Dedifferentiated amniotic fluid mesenchymal stem cell (primary cell): ENCODE results near the gene UBE2E1.

ENCODE experiments used
- DNase-seq: peaks from one replicate; pipeline ENCODE4 v3.0.0-alpha.2; 2016; ENCODE audit errors: extremely low spot score

Gene UBE2E1

DNA sequence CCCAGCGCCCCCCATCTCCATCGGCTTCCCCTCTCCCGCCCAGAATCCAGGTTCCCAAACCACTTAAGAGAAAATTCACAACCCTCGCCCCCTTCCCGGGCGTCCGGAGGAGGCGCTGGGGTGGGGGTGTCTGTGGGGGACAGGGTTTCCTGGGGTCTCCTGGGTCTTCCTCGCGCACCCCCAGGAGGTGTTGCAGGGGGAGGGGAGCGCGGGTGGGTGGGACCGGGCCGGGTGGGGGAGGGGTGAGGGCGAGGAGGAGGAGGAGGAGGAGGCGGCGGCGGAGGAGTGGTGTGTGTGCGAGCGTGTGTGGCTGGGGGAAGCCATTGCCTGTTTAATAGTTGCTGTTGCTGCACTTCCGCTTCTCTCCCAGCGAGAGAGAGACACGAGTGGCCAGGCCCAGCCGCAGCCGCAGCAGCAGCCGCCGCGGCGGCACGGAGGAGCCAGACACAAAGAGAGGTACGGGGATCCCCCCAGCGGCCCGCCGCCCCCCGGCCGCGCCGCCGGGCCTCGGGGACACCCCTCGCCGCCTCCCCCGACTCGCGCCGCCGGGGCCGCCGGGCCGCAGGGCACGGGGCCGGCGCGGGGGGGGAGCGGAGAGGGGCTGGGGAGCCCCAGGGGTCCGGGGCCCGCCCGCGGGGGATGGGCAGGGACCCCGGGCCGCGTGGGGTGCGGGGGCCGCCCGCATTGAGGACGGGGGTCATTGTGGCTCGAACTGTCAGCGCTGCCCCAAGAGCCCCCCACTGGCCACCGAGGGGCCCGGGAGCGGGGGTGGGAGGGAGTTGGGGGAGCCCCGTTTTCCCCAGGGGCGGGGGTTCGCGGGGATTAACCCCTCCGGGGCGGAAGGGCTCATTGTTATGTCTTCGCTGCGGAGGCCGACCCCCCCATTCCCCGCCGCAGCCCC is at the start of gene UBE2E1:
Gene UBE2E1, plus strand, starts transcription at position 323 of the 901 bp plus-strand sequence. CDS start 1,315 bp downstream, outside the sequence.
- peak; percentile 63 for DNase-seq

DNA sequence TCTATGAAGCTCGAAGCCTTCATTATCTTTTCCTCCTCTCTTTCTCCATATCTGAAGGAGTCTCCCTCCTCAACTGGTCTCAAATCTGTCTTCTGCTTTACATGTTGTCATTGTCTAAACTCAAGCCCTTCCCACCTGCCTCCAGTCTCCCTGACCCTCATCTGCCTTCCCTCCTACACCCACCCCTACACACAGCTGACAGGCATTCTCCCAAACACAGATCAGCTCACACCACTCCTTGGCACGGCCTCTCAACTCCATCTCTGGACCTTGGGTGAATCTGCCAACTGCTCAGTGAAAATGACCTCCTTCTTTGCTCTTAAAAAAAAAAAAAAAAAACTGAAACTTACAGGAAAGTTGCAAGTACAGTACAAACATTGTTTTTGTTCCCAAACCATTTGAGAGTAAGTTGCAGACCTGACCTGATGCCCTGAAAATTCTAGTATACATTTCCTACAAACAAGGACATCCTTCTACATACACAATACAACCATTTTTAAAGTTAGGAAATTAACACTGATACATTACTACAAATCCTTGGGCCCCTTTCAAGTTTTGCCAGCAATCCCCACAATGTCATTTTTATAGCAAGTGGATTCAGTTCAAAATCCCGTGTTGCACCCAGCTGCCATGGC is 49.4 kb upstream of the UBE2E1 start:
- no peak for DNase-seq

DNA sequence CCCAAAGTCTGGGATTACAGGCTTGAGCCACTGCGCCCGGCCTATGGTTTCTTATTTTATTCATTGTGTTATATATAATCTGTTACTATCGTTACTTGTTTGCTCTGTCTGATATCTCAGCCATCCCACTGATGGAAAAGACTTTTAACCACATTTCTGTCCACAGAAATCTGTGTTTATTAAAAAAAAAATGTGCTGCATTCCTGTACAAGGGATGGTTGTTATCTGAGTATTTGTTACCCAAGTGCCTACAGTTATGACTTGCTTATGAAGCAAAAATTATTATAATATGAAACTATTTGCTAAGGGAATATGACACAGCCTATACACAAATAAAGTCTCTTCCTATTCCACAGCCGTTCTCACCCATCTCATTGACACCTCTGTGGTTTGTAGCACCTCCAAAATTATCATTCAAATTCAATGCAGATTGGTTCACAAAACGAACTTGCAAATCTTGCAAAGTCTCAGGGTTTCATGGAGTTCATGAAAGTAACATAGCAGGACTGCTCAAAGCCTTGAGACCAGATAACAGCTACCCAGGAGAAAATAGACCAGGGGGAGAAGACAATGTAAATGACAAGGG is 47.4 kb upstream of the UBE2E1 start:
- DNase-seq: no peak

- DNase-seq: no peak
Measured at GRCh38 chr3:23760325-23760724, 45.4 kb upstream of the UBE2E1 start.

DNA sequence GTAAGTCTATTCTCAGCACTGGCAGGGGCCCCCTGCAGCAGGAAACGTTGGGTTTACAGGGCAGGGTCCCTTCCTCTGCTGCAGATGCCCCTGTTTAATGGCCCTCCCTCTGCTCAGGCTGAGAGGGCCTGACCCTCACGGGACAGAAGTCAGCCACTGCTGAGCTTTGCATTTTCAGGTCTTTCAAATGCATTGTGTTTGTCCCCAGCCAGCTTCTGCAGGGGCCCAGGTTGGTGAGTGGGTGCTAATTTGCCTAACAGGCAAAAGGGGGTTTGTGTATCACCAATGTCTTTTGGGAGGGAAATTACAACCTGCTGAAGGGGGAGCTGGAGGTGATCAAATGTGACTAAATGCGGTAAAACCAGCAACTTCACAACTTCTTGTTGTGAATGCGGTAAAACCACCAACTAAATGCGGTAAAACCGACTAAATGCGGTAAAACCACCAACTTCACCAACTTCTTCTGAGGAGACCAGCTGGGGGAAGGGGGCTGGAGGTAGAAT is 44.8 kb upstream of the UBE2E1 start:
- DNase-seq: no peak

DNA sequence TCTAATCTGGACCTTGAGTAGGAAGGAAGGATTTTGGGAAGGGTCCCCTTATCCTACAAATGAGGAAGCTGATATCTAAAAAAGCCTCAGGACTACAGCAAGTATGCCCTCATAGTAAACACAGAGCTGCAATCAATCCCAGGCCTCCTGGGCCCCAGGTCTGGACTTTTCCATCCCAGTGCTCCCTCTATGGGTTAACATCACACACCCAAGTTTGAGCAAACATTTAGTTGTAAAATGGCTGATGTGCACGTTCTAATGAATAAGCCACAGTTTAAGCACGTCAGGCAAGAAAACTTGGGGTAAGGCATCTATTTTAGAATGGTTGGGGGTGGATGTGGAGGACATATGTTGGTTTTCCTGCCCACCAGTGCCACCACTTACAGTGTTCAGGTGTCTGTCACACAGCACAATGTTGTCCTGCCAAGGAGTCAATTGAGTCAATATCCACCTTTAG is 44.3 kb upstream of the UBE2E1 start:
- DNase-seq: no peak

DNA sequence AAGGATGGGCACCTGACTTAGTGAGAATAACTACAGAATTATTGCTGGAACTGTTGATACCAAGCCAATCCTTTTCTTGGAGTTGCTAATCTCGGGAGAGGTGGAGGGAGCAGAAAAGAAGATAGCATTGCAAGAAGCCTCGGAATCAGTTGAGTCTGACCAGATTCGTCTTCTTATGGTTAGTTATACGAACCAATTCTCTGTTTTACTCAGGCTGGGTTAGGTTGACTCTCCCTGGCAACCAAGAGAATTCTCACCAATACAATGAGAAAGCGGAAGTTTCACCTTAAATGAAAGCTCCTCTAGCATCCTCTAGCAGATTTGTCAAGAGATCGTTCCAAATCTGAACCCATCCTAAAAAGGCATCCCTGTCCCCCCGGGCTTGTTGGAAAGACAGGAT is 43.5 kb upstream of the UBE2E1 start:
- no peak for DNase-seq

DNA sequence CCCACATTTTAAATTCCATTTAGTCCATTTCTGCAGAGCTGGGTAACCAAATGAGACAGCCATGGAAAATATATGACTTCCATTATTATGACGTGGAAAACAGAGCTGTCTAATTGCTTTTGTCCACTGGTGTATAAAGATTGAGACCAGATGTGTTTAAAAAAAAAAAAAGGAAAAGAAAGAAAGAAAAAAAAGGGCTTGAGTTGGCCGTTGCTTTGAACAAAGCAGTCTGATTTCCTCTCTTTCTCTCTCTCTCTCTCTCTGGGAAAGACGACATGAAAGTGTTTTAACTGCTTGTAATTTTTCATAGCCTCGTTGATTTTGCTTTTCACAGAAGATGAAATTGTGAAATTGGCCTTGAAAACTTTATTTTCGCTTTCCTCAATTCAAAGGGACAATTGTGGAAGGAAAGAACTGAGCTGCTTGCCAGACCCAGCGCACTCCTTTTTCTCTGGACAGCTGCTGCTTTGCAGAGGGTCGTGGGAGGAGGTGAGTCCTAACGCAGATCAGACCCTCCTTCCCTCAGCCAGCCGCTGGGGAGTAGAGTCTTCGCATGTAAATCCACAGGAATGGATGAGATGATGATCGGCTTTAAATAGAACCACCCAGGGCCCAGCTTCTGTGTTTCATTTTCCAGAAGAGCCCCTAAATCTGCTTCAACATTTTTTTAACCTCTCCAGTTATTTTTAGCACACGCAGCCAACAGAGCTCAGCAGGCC is 42.8 kb upstream of the UBE2E1 start:
- no peak for DNase-seq

GRCh38 chr3:23764407-23764806 is 41.3 kb upstream of the UBE2E1 start:
- DNase-seq: no peak

DNA sequence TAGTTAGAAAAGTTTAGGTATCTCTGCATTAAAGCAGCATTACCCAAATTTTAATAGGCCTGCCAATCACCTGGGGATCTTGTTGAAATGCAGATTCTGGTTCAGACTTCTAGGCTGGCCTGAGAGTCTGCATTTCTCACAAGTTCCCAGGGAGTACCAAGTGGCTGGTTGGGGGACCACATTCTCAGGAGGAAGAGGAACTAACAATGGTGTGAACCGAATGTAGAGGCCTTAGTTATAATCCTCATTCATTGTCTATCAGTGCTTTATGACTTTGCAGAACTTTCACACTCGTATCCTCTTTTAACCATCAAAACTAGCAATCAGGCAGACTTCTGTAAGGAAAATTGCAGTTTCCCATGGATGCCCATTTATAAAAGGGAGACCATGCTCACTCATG is 38.2 kb upstream of the UBE2E1 start:
- DNase-seq: no peak

- no peak for DNase-seq
Measured at GRCh38 chr3:23775254-23775909, 30.4 kb upstream of the UBE2E1 start.

GRCh38 chr3:23776352-23776891 is 29.3 kb upstream of the UBE2E1 start:
- DNase-seq: peak; percentile 79

DNA sequence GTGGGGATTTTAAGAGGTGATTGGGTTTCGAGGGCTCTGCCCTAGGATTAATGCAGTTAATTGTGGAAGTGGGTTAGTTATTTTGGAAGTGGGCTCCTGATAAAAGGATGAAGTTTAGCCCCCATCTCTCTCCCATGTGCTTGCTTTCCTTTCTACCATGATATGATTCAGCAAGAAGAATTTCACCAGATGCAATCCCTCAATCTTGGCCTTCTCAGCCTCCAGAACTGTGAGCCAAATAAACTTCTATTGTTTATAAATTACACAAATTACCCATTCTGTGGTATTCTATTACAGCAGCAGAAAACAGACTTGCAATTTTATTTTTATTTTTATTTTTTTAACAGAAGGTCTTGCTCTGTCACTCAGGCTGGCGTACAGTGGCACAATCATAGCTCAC is 27.3 kb upstream of the UBE2E1 start:
- DNase-seq: peak; percentile 67

GRCh38 chr3:23779841-23780240 is 25.9 kb upstream of the UBE2E1 start:
- no peak for DNase-seq

DNA sequence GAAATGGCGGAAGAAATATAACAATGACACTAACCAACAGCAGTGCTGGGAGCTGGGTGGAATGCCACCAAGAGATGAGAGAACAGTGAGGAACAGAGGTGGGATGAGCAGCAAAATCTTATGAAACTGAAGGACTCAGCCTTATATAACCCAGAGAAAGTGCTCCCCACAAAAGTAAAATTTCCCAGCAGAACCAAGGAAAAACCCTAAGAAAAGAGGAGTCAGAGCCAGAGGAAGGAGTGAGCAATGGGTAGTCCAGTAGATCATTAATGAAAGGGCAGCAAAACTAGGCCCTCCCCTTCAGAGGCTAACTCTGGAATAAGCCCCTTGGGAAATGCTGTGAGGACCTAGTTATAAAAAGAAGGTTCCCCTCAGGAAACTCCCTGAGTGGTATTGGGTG is 24.7 kb upstream of the UBE2E1 start:
- no peak for DNase-seq

DNA sequence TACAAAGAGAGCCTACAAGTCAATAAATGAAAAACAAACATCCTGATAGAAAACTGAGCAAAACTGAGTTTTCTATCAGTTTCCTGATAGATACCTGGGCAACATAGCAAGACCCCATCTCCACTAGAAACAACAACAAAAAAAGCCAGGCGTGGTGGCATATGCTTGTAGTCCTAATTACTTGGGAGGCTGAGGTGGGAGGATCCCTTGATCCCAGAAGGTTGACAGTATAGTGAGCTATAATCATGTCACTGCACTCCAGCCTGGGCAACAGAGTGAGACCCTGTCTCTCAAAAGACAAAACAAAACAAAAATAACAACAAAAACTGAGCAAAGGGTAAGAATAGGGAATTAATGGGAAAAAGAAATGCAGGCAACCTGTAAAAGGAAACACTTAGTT is 23.9 kb upstream of the UBE2E1 start:
- no peak for DNase-seq

GRCh38 chr3:23785097-23785645 is 20.6 kb upstream of the UBE2E1 start:
- DNase-seq: no peak

- DNase-seq: no peak
Measured at GRCh38 chr3:23785882-23786281, 19.9 kb upstream of the UBE2E1 start.

DNA sequence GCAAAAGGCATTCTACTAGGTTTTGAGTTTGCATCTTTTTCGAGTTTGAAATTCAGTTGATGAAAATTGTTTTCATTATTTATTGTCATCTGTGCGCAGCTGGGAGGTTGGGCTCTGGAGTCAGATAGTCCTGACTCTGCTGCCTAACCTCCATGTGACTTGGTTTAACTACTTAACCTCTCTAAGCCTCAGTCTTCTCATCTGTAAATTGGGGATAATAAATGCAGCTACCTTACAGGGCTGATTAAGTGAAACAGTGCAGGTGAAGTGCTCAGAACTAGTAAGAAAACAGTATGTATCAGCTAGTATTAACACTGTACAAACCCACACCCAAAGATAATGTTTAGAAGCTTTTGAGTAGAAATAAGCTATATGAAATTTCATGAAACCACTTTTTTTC is 14.1 kb upstream of the UBE2E1 start:
- DNase-seq: no peak

DNA sequence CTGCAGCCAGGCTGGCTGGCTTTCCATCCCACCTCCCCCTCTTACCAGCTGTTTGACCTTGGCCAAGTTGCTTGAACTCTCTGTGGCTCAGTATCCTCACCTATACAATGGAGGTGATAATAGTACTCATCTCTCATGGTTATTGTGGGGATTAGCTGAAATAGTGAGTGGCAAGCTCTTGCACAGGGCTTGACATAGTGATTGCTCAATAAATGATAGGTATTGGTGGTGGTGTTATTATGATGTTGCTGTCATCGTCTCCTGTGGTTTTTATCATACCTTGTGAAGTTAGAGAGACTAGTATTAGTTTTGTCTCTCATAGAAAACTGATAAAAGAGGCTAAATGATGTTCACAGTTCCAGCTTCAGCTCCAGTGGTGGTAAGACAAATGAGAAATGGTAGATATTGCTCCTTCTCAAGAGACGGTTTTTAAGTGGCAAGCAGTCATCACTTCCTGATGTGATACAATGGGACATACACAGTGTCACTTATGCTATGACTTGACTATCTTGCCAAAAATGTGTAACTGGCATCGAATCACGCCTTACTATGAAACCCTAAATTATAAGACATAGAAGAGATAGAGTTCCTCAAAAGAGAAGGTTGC is 12.1 kb upstream of the UBE2E1 start:
- DNase-seq: no peak
